Gastrocnemius medialis (tissue), 4 donors: ENCODE data around the gene C1orf141.

Source experiments
- POLR2A ChIP-seq, 2 donors: fragments of 450-650 bp; IDR thresholded peaks; one replicate each; pipeline ENCODE4 v1.6.1; 2017; ENCODE audit warnings: antibody characterized with exemption in 2 of 2, mild to moderate bottlenecking in 2 of 2, moderate library complexity in 2 of 2
- TF ChIP-seq, protein P1 (sequence below), 5 experiments: fragments of 450-650 bp in 3 of 5; fragments of 200-600 bp in 2 of 5; sonication (generic) in 2 of 5; IDR thresholded peaks in 4 of 5; conservative IDR thresholded peaks in 1 of 5; 1 replicate in 4 of 5; 2 replicates in 1 of 5; pipeline ENCODE4 v1.5.1; 2016 to 2019; ENCODE audit warnings: antibody characterized with exemption in 5 of 5, mild to moderate bottlenecking in 3 of 5, moderate library complexity in 3 of 5

GRCh38 chr1:67175530-67176087 lies 40.8 kb upstream of the C1orf141 start:
- TF ChIP-seq, protein P1, sequence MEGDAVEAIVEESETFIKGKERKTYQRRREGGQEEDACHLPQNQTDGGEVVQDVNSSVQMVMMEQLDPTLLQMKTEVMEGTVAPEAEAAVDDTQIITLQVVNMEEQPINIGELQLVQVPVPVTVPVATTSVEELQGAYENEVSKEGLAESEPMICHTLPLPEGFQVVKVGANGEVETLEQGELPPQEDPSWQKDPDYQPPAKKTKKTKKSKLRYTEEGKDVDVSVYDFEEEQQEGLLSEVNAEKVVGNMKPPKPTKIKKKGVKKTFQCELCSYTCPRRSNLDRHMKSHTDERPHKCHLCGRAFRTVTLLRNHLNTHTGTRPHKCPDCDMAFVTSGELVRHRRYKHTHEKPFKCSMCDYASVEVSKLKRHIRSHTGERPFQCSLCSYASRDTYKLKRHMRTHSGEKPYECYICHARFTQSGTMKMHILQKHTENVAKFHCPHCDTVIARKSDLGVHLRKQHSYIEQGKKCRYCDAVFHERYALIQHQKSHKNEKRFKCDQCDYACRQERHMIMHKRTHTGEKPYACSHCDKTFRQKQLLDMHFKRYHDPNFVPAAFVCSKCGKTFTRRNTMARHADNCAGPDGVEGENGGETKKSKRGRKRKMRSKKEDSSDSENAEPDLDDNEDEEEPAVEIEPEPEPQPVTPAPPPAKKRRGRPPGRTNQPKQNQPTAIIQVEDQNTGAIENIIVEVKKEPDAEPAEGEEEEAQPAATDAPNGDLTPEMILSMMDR (IDR thresholded peaks at IDR 0.05 in 4 of 5, conservative IDR thresholded peaks at IDR 0.05 in 1 of 5), result no peak
- TF ChIP-seq POLR2A (IDR thresholded peaks at IDR 0.05), result no peak
